Thymus (tissue), 14 donors: ENCODE data around the gene ARHGDIG. TPM values are rescaled to one million over a fixed set of nuclear protein-coding genes. Genes with fewer than 3 reads are reported as not detected.

Experiments used
- DNase-seq, 9 donors: peaks; one replicate each; pipeline ENCODE4 v3.0.0-alpha.2; 2013; ENCODE audit warnings: low spot score in 9 of 9, low read depth in 6 of 9, missing footprints in 1 of 9
- H3K27ac ChIP-seq, 2 donors: one replicate each; pipeline ENCODE4 v1.5.1; 2013; ENCODE audit warnings: control low read depth in 1 of 2, low read depth in 1 of 2, low read length in 1 of 2, mild to moderate bottlenecking in 1 of 2, moderate library complexity in 1 of 2
- H3K27me3 ChIP-seq, 2 donors: one replicate each; pipeline ENCODE4 v1.5.1; 2013; ENCODE audit warnings: low read length in 1 of 2; ENCODE audit not compliant: control insufficient read depth in 2 of 2, insufficient read depth in 1 of 2
- H3K36me3 ChIP-seq, 2 donors: one replicate each; pipeline ENCODE4 v1.5.1; 2013; ENCODE audit warnings: low read length in 1 of 2, mild to moderate bottlenecking in 1 of 2, moderate library complexity in 1 of 2; ENCODE audit not compliant: control insufficient read depth in 2 of 2, insufficient read depth in 2 of 2
- H3K4me1 ChIP-seq, 2 donors: one replicate each; pipeline ENCODE4 v1.5.1; 2013; ENCODE audit warnings: low read length in 2 of 2; ENCODE audit not compliant: control insufficient read depth in 2 of 2, insufficient read depth in 2 of 2
- H3K4me3 ChIP-seq, 2 donors: one replicate each; pipeline ENCODE4 v1.5.1; 2013; ENCODE audit warnings: low read length in 2 of 2, control low read depth in 1 of 2, mild to moderate bottlenecking in 1 of 2
- H3K9me3 ChIP-seq, 2 donors: one replicate each; pipeline ENCODE4 v1.5.1; 2013; ENCODE audit warnings: low read length in 1 of 2, mild to moderate bottlenecking in 1 of 2; ENCODE audit not compliant: control insufficient read depth in 2 of 2, insufficient read depth in 1 of 2
- WGBS: extraction: QIAGEN DNeasy Blood & Tissue Kit; methylation state at CpG from one replicate; pipeline ENCODE4 v1.1.7; 2013; 5-methylcytosine and 5-hydroxymethylcytosine counted together
- long read RNA-seq, 10 donors: transcript quantifications; one replicate each; lab custom pipeline, GENCODE V29; 2026
- polyA plus RNA-seq: library from polyadenylated mRNA; stranded (reverse); fragments of 200-250 nt; gene quantifications from one replicate; pipeline ENCODE4 v1.2.3, GENCODE V29; 2013
- total RNA-seq: library from RNA; stranded (reverse); fragments of 120-200 nt; gene quantifications from one replicate; pipeline ENCODE4 v1.2.4, GENCODE V29; 2013
- donor health status: healthy.

ARHGDIG gene
- total RNA-seq (0.09 TPM), polyA plus RNA-seq (0.52 TPM)
- long read RNA-seq, donor 1, result 0 reads
- long read RNA-seq, donor 2, result 0 reads
- long read RNA-seq, donor 3, result 0 reads
- long read RNA-seq, donor 4, result 0 reads
- long read RNA-seq, donor 5, result 0 reads
- long read RNA-seq, donor 6, result 0 reads
- long read RNA-seq, donor 7, result 0 reads
- long read RNA-seq, donor 8, result 0 reads
- long read RNA-seq, donor 9, result 0 reads
- long read RNA-seq, donor 10, result 0 reads

DNA sequence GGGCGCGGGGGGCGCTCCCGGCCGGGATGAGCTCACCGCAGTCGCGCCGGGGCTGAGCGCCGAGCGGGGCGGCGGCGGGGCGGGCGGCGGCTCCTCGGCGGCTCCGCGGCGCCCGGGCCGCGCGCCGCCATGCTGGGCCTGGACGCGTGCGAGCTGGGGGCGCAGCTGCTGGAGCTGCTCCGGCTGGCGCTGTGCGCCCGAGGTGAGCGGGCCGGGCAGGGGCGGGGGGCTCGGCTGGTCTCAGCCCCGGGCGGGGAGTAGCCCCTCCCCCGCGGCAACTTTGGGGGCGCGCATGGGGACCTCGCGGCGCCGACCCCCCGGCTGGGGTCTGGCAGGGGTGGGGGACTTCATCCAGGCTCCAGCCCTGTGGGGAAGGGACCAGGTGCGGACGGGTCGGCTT is at the start of gene ARHGDIG:
Gene ARHGDIG, plus strand, starts transcription at position 40 of the 400 bp plus-strand sequence. Its CDS starts 90 bp downstream, at position 130.
- DNase-seq, result no peak

GRCh38 chr16:230949-231348 is 49.4 kb upstream of the ARHGDIG start:
- 94% methylated on average over 22 of the region's 22 CpGs for WGBS
- peaks cover 10 to 21% of the 10 kb centered on the region in 2 donors for H3K36me3 ChIP-seq
- no peak overlapping the region for H3K27ac ChIP-seq
- no peak overlapping the region for H3K4me3 ChIP-seq
- no peaks in the 10 kb centered on the region for H3K9me3 ChIP-seq
- H3K27me3 ChIP-seq, result no peaks in the 10 kb centered on the region
- DNase-seq, result no peak
- peaks cover 8 to 24% of the 10 kb centered on the region in 2 donors for H3K4me1 ChIP-seq

More for the DNA sequence above, at the start of gene ARHGDIG:
- Histone ChIP-seq H3K9me3 (peaks cover 0 to 7% of the 10 kb centered on the region in 2 donors), H3K4me3 (peak within 1 kb of the TSS in 1 of 2 donors; percentile 18), H3K4me1 (no peaks in the 10 kb centered on the region), H3K27ac (no peak within 1 kb of the TSS), H3K36me3 (no peaks in the 10 kb centered on the region), H3K27me3 (peaks cover 51 to 74% of the 10 kb centered on the region in 2 donors)
- WGBS, result 2% methylated on average over 54 of the region's 54 CpGs

DNA sequence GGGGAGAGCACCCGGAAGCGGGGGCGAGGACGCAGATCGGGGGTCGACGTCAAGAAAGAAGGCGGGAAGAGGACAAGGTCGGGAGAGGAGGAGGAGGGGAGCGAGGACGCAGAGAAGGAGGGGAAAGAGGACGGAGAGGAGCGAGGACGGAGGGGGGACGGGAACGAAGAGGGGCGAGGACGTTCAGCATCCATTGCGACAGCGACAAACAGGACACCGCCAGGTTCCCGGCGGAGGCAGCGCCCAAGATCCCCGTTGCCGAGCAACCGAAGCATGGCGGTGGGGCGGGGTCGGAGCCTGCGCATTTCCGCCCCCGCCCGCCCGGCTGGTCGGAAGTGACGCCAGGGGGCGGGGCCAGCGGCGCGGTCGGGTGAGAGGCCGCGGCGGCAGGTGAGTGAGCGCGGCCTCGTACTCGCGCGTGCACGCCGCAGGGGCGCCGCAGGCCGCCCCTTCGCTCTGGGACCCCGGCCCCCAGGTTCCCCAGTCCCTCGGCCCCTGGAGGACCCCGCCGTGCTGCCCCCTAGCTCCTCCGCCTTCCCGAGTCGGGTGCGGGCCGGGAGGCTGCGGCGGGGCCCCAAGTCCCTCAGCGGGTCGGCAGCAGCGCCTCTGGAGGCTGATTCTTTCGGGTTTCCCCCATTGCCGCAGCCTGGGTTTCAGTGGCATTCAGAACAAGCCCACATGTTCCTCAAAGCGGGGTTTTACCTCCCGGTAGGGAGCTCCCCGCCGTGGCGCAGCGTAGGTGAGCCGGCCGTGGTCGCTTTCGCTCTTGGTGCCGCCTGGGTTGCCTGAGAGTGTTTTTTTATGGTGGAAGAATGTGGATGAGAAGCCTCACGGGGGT is 45.7 kb upstream of the ARHGDIG start, which contains the start of gene FAM234A:
Gene FAM234A, plus strand, starts transcription at position 354 of the 838 bp plus-strand sequence. CDS start 19,593 bp downstream, outside the sequence.
- Histone ChIP-seq H3K36me3 (no peaks in the 10 kb centered on the region), H3K4me3 (peak within 1 kb of the TSS; percentile 75 to 77), H3K27ac (peak within 1 kb of the TSS; percentile 96 to 98), H3K27me3 (no peaks in the 10 kb centered on the region), H3K4me1 (peaks cover 0 to 16% of the 10 kb centered on the region in 2 donors), H3K9me3 (no peaks in the 10 kb centered on the region)
- under 1% methylated on average over 85 of the region's 85 CpGs for WGBS
- DNase-seq, result peak; percentile 82 to 97 (median 91)

DNA sequence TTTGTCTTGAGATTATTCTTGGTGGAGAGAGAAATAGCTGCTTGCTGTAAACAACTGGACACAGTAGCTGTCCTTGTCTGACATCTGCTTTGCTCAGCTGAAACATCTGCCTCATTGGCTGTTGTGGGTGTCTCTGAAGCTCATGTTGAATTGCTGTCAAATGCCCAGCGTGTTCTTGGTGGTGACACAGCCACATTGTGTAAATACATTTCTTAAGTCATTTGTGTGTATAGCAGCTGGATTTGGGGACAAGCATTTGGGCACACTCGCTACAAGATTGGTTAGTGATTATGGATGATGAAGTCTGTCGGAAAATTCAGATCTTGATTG is 40.5 kb upstream of the ARHGDIG start:
- Histone ChIP-seq H3K9me3 (no peaks in the 10 kb centered on the region), H3K27me3 (no peaks in the 10 kb centered on the region), H3K36me3 (no peaks in the 10 kb centered on the region), H3K27ac (no peak overlapping the region), H3K4me3 (no peak overlapping the region), H3K4me1 (peaks cover 0 to 12% of the 10 kb centered on the region in 2 donors)
- 96% methylated on average over 3 of the region's 3 CpGs for WGBS
- DNase-seq, result no peak

DNA sequence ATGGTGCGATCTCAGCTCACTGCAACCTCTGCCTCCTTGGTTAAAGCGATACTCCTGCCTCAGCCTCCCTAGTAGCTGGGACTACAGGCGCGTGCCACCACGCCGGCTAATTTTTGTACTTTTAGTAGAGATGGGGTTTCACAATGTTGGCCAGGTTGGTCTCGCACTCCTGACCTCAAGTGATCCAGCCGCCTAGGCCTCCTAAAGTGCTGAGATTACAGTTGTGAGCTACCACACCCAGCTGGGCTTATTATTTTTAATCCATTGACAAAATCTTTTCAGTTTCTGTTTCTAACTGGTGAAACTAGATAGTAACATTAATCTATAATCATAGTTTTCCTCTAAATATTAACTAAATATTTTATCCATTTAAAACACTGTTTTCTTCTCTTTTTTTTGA is 39.8 kb upstream of the ARHGDIG start:
- WGBS, result 97% methylated on average over 8 of the region's 8 CpGs
- Histone ChIP-seq H3K36me3 (no peaks in the 10 kb centered on the region), H3K4me3 (no peak overlapping the region), H3K27me3 (no peaks in the 10 kb centered on the region), H3K27ac (no peak overlapping the region), H3K9me3 (no peaks in the 10 kb centered on the region), H3K4me1 (peaks cover 0 to 5% of the 10 kb centered on the region in 2 donors)
- no peak for DNase-seq

- H3K36me3 ChIP-seq, result no peaks in the 10 kb centered on the region
- DNase-seq, result no peak
- WGBS, result 92% methylated on average over 10 of the region's 10 CpGs
- no peak overlapping the region for H3K4me3 ChIP-seq
- no peaks in the 10 kb centered on the region for H3K9me3 ChIP-seq
- no peaks in the 10 kb centered on the region for H3K27me3 ChIP-seq
- H3K4me1 ChIP-seq, result no peaks in the 10 kb centered on the region
- H3K27ac ChIP-seq, result peak overlapping the region in 1 of 2 donors; percentile 5
Observed at GRCh38 chr16:242281-242680, 38.1 kb upstream of the ARHGDIG start.

DNA sequence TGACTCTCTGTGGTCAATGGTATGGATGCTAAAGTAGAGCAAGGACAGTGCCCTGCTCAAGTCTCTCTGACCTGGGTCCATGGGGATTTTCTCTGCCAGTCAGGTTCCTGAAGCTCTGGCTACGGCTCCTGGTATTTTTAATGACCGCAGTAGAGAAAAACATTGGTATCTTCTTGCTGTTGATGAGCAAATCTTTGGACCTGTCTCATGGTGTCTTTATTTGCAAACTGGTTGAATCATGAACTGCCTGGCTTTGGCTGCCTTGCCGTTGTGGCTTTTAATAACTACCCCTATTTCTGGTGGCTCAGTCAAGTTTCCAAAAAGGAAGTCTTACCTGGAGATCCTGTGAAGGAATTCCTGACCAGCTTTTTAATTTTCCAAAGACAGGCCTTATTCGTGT is 37.0 kb upstream of the ARHGDIG start:
- 91% methylated on average over 4 of the region's 4 CpGs for WGBS
- DNase-seq, result no peak
- H3K27ac ChIP-seq, result no peak overlapping the region

GRCh38 chr16:245105-245504 is 35.3 kb upstream of the ARHGDIG start:
- 97% methylated on average over 9 of the region's 9 CpGs for WGBS
- no peak overlapping the region for H3K4me3 ChIP-seq
- DNase-seq, result no peak

More for the DNA sequence above, 37.0 kb upstream of the ARHGDIG start:
- no peaks in the 10 kb centered on the region for H3K36me3 ChIP-seq
- no peaks in the 10 kb centered on the region for H3K4me1 ChIP-seq
- H3K9me3 ChIP-seq, result no peaks in the 10 kb centered on the region
- H3K27me3 ChIP-seq, result no peaks in the 10 kb centered on the region
- H3K4me3 ChIP-seq, result no peak overlapping the region

GRCh38 chr16:247027-247426 is 33.4 kb upstream of the ARHGDIG start:
- H3K27me3 ChIP-seq, result no peaks in the 10 kb centered on the region
- no peak overlapping the region for H3K27ac ChIP-seq
- H3K9me3 ChIP-seq, result no peaks in the 10 kb centered on the region
- peaks cover 0 to 7% of the 10 kb centered on the region in 2 donors for H3K36me3 ChIP-seq
- DNase-seq, result no peak
- no peak overlapping the region for H3K4me3 ChIP-seq
- WGBS, result 98% methylated on average over 12 of the region's 12 CpGs
- no peaks in the 10 kb centered on the region for H3K4me1 ChIP-seq

More at GRCh38 chr16:245105-245504, 35.3 kb upstream of the ARHGDIG start:
- no peaks in the 10 kb centered on the region for H3K9me3 ChIP-seq
- peaks cover 0 to 2% of the 10 kb centered on the region in 2 donors for H3K36me3 ChIP-seq
- H3K27ac ChIP-seq, result no peak overlapping the region
- H3K4me1 ChIP-seq, result no peaks in the 10 kb centered on the region
- H3K27me3 ChIP-seq, result no peaks in the 10 kb centered on the region
